ENCODE measurements around the gene LMF1. TPM values are rescaled to one million over a fixed set of nuclear protein-coding genes. Genes with fewer than 3 reads are reported as not detected.

LMF1 gene
- total and polyA plus RNA-seq, 2 of the 13 experiments (the other 11 are each of a cell fraction or from before 2014, with no cell fraction given) = 6.8 to 8.5 TPM

- no peak overlapping the region for H2AFZ ChIP-seq (ENCODE audit: low read length)
- BruUV-seq (replicated peaks) = no TSS peak
- ChIA-PET CTCF (ENCODE audit: low intra/inter-chr PET ratio, low total read pairs) (no interaction called here), POLR2A (no interaction called here)
- H3K4me2 ChIP-seq (ENCODE audit: low read depth, low read length) = no peak overlapping the region
- no peak overlapping the region for H3K9ac ChIP-seq (ENCODE audit: insufficient read depth, low read depth, low read length)
- no peak overlapping the region for H3K4me3 ChIP-seq (replicated peaks in 1 of 3; ENCODE audit: insufficient read depth in 1 of 3, low read depth in 2 of 3, low read length in 3 of 3)
- H3K36me3 ChIP-seq (replicated peaks in 1 of 2; ENCODE audit: control insufficient read depth in 1 of 2, insufficient read depth in 2 of 2, low read length in 2 of 2) = no peaks in the 10 kb centered on the region
- FAIRE-seq = no peak
- no peak overlapping the region for H3K27ac ChIP-seq (ENCODE audit: extremely low read length, insufficient read depth, low read length)
- WGBS (ENCODE audit: low lambda C conversion rate) = 67% methylated on average over 5 of the region's 9 CpGs
- in situ Hi-C loops (cut with HindIII; ENCODE audit: extremely low pct_ligation_motif_present, low pct_unique_long_range_greater_than_20kb) = no loop called here
- H3K9me3 ChIP-seq (ENCODE audit: low read length) = no peaks in the 10 kb centered on the region
- no peaks in the 10 kb centered on the region for H4K20me1 ChIP-seq (ENCODE audit: insufficient read depth, low read length)
- H3K27me3 ChIP-seq (ENCODE audit: control insufficient read depth in 1 of 2, insufficient read depth in 2 of 2, low read length in 2 of 2) = no peaks in the 10 kb centered on the region
- no peaks in the 10 kb centered on the region for H3K79me2 ChIP-seq (ENCODE audit: insufficient read depth, low read length)
- no peak for ATAC-seq
- no peaks in the 10 kb centered on the region for H3K4me1 ChIP-seq (ENCODE audit: insufficient read depth, low read length)
- no peak for DNase-seq (ENCODE audit: low spot score)
- TF ChIP-seq CSRNP2 (CRISPR knock-in tag; conservative IDR thresholded peaks at IDR 0.05; ENCODE audit: low read depth) (no peak), FIP1L1 (IDR thresholded peaks at IDR 0.05; ENCODE audit: borderline replicate concordance, insufficient read depth, low read depth, low read length) (no peak), JUNB (CRISPR knock-in tag; IDR thresholded peaks at IDR 0.05; ENCODE audit: borderline replicate concordance) (no peak), PLSCR1 (CRISPR knock-in tag; IDR thresholded peaks at IDR 0.05; ENCODE audit: borderline replicate concordance) (no peak), CEBPB (IDR thresholded peaks at IDR 0.05; ENCODE audit: borderline replicate concordance, low read depth, low read length) (peak; percentile 81; the same call in 1 of the 2 replicates), MTERF4 (CRISPR knock-in tag; IDR thresholded peaks at IDR 0.05) (no peak), ZNF567 (CRISPR knock-in tag; IDR thresholded peaks at IDR 0.05; ENCODE audit: borderline replicate concordance) (no peak), ZNF101 (CRISPR knock-in tag; IDR thresholded peaks at IDR 0.05; ENCODE audit: borderline replicate concordance, low read depth) (no peak)
- intact Hi-C loops (cut with micrococcal nuclease; ENCODE audit: unreplicated experiment) = no loop called here
Observed at GRCh38 chr16:866252-866896, 104.4 kb downstream of the LMF1 start.

Data from HepG2 (cell line).